ENCODE measurements around the gene RBP5.

Gene RBP5

GRCh38 chr12:7156259-7157197 is 27.8 kb upstream of the RBP5 start:
- no peak for TF ChIP-seq CTCF (IDR thresholded peaks at IDR 0.05; ENCODE audit: extremely low read depth, insufficient read depth, missing control alignments)
- DNase-seq (ENCODE audit: low spot score) = peak; percentile 6
- in situ Hi-C loops (cut with MboI; ENCODE audit: low pct_unique_long_range_greater_than_20kb, low sequenced_read_pairs, unreplicated experiment) = no loop called here

GRCh38 chr12:7155471-7156034 is 26.9 kb upstream of the RBP5 start:
- in situ Hi-C loops (cut with MboI; ENCODE audit: low pct_unique_long_range_greater_than_20kb, low sequenced_read_pairs, unreplicated experiment) = no loop called here
- TF ChIP-seq CTCF (IDR thresholded peaks at IDR 0.05; ENCODE audit: extremely low read depth, insufficient read depth, missing control alignments) = no peak
- DNase-seq (ENCODE audit: low spot score) = no peak

- in situ Hi-C loops (cut with MboI; ENCODE audit: low pct_unique_long_range_greater_than_20kb, low sequenced_read_pairs, unreplicated experiment) = no loop called here
- no peak for DNase-seq (ENCODE audit: low spot score)
- TF ChIP-seq CTCF (IDR thresholded peaks at IDR 0.05; ENCODE audit: extremely low read depth, insufficient read depth, missing control alignments) = no peak
These were observed 26.3 kb upstream of the RBP5 start for GRCh38 chr12:7154901-7155470.

GRCh38 chr12:7154042-7154441 is 25.4 kb upstream of the RBP5 start:
- no peak for DNase-seq (ENCODE audit: low spot score)
- no peak for TF ChIP-seq CTCF (IDR thresholded peaks at IDR 0.05; ENCODE audit: extremely low read depth, insufficient read depth, missing control alignments)
- in situ Hi-C loops (cut with MboI; ENCODE audit: low pct_unique_long_range_greater_than_20kb, low sequenced_read_pairs, unreplicated experiment) = no loop called here

GRCh38 chr12:7152818-7153217 is 24.1 kb upstream of the RBP5 start:
- in situ Hi-C loops (cut with MboI; ENCODE audit: low pct_unique_long_range_greater_than_20kb, low sequenced_read_pairs, unreplicated experiment) = no loop called here
- TF ChIP-seq CTCF (IDR thresholded peaks at IDR 0.05; ENCODE audit: extremely low read depth, insufficient read depth, missing control alignments) = no peak
- DNase-seq (ENCODE audit: low spot score) = no peak

- in situ Hi-C loops (cut with MboI; ENCODE audit: low pct_unique_long_range_greater_than_20kb, low sequenced_read_pairs, unreplicated experiment) = no loop called here
These were observed 22.8 kb upstream of the RBP5 start for GRCh38 chr12:7151532-7151931.

More at GRCh38 chr12:7151532-7151931, 22.8 kb upstream of the RBP5 start:
- no peak for TF ChIP-seq CTCF (IDR thresholded peaks at IDR 0.05; ENCODE audit: extremely low read depth, insufficient read depth, missing control alignments)
- DNase-seq (ENCODE audit: low spot score) = no peak

Data from GM13977 (cell line).